CD14-positive monocyte (primary cell): ENCODE results near the gene SMARCB1. TPM values are rescaled to one million over a fixed set of nuclear protein-coding genes. Genes with fewer than 3 reads are reported as not detected.

Experiments
- DNase-seq, 3 donors: peaks; one replicate each; pipeline ENCODE4 v3.0.0-alpha.2; 2011 to 2022
- H2AFZ ChIP-seq: 2 replicates; pipeline ENCODE4 v1.6.0; 2012; ENCODE audit warnings: mild to moderate bottlenecking, low read depth, low read length, inconsistent platforms; ENCODE audit not compliant: insufficient read depth, poor library complexity, severe bottlenecking
- H3K27ac ChIP-seq, 2 donors: 1 replicate in 1 of 2; 2 replicates in 1 of 2; pipeline ENCODE4 v1.5.1; 2012 to 2013; ENCODE audit warnings: low read length in 2 of 2, control low read depth in 1 of 2, inconsistent platforms in 1 of 2, low read depth in 1 of 2, mild to moderate bottlenecking in 1 of 2
- H3K27me3 ChIP-seq, 2 donors: one replicate each; pipeline versions ENCODE4 v1.6.0 to v1.6.1; 2011 to 2013; ENCODE audit warnings: low read length in 2 of 2; ENCODE audit not compliant: control insufficient read depth in 2 of 2, insufficient read depth in 2 of 2
- H3K36me3 ChIP-seq, 2 donors: replicated peaks in 1 of 2; 1 replicate in 1 of 2; 2 replicates in 1 of 2; pipeline versions ENCODE4 v1.5.1 to v1.6.1; 2012 to 2013; ENCODE audit warnings: low read length in 2 of 2, control low read depth in 1 of 2, inconsistent platforms in 1 of 2, mild to moderate bottlenecking in 1 of 2; ENCODE audit not compliant: insufficient read depth in 2 of 2, control insufficient read depth in 1 of 2
- H3K4me1 ChIP-seq, 2 donors: 1 replicate in 1 of 2; 2 replicates in 1 of 2; pipeline versions ENCODE4 v1.5.1 to v1.6.1; 2012 to 2013; ENCODE audit warnings: low read length in 2 of 2, control low read depth in 1 of 2, inconsistent platforms in 1 of 2, mild to moderate bottlenecking in 1 of 2, moderate library complexity in 1 of 2; ENCODE audit not compliant: insufficient read depth in 2 of 2, control insufficient read depth in 1 of 2
- H3K4me2 ChIP-seq: replicated peaks from 2 replicates; pipeline ENCODE3; 2012; ENCODE audit warnings: low read length, moderate library complexity, mild to moderate bottlenecking; ENCODE audit not compliant: poor library complexity, severe bottlenecking; ENCODE audit errors: extremely low read depth
- H3K4me3 ChIP-seq, 3 experiments: fragments of 200-600 bp in 1 of 3; sonication (generic) in 1 of 3; replicated peaks in 1 of 3; 1 replicate in 2 of 3; 2 replicates in 1 of 3; pipeline ENCODE4 v1.5.1; 2011 to 2013; ENCODE audit warnings: low read length in 3 of 3, mild to moderate bottlenecking in 3 of 3, control low read depth in 2 of 3, low read depth in 2 of 3, inconsistent platforms in 1 of 3, moderate library complexity in 1 of 3
- H3K79me2 ChIP-seq: 2 replicates; pipeline ENCODE4 v1.6.0; 2012; ENCODE audit warnings: mild to moderate bottlenecking, control low read depth, inconsistent platforms, low read length, moderate library complexity; ENCODE audit not compliant: insufficient read depth
- H3K9ac ChIP-seq: 2 replicates; pipeline ENCODE4 v1.6.0; 2017; ENCODE audit warnings: low read length, mild to moderate bottlenecking; ENCODE audit not compliant: insufficient read depth, poor library complexity, severe bottlenecking
- H3K9me3 ChIP-seq, 2 donors: replicated peaks in 1 of 2; 1 replicate in 1 of 2; 2 replicates in 1 of 2; pipeline versions ENCODE4 v1.5.1 to v1.6.1; 2012 to 2013; ENCODE audit warnings: low read length in 2 of 2, control low read depth in 1 of 2; ENCODE audit not compliant: control insufficient read depth in 1 of 2, insufficient read depth in 1 of 2
- H4K20me1 ChIP-seq: 2 replicates; pipeline ENCODE4 v1.6.0; 2012; ENCODE audit warnings: mild to moderate bottlenecking, low read length, control low read depth, moderate library complexity; ENCODE audit not compliant: insufficient read depth
- H3K27ac Mint-ChIP-seq, 7 donors: one replicate each; pipeline ENCODE4 v1.8.0; 2020; ENCODE audit warnings: mild to moderate bottlenecking in 7 of 7, mixed read lengths in 7 of 7, moderate library complexity in 6 of 7, inconsistent platforms in 2 of 7
- H3K27me3 Mint-ChIP-seq, 3 donors: one replicate each; pipeline ENCODE4 v1.8.0; 2021 to 2022; ENCODE audit warnings: low read depth in 3 of 3, mild to moderate bottlenecking in 3 of 3, mixed read lengths in 3 of 3, moderate library complexity in 3 of 3, inconsistent platforms in 1 of 3
- H3K36me3 Mint-ChIP-seq, 2 donors: one replicate each; pipeline ENCODE4 v1.8.0; 2020; ENCODE audit warnings: mixed read lengths in 2 of 2, inconsistent platforms in 1 of 2, mild to moderate bottlenecking in 1 of 2
- H3K4me1 Mint-ChIP-seq: one replicate; pipeline ENCODE4 v1.8.0; 2020; ENCODE audit warnings: mild to moderate bottlenecking, mixed read lengths
- H3K4me3 Mint-ChIP-seq, 2 donors: one replicate each; pipeline ENCODE4 v1.8.0; 2020; ENCODE audit warnings: mild to moderate bottlenecking in 2 of 2, mixed read lengths in 2 of 2, moderate library complexity in 1 of 2
- H3K9me3 Mint-ChIP-seq, 7 donors: one replicate each; pipeline ENCODE4 v1.8.0; 2020 to 2022; ENCODE audit warnings: mixed read lengths in 7 of 7, mild to moderate bottlenecking in 6 of 7, moderate library complexity in 6 of 7, inconsistent platforms in 2 of 7
- WGBS: methylation state at CpG from one replicate; pipeline ENCODE4 v1.1.5; 2013; ENCODE audit warnings: missing lambda C conversion rate; ENCODE audit not compliant: insufficient coverage; 5-methylcytosine and 5-hydroxymethylcytosine counted together
- intact Hi-C, 2 donors: fragments of 100-400 bp; cut with micrococcal nuclease; formaldehyde crosslinking; loops; one replicate each; pipeline versions ENCODE4 v1.15.0 to v1.15.1; 2023
- polyA plus RNA-seq, 3 donors: library from polyadenylated mRNA; depleted of rRNA in 1 of 3; unstranded in 2 of 3; stranded (reverse) in 1 of 3; fragments of 300-500 nt in 2 of 3; fragments of >200 nt in 1 of 3; fragmentation: Illumina TruSeq in 2 of 3; gene quantifications; 1 replicate in 2 of 3; 2 replicates in 1 of 3; pipeline ENCODE4 v1.2.3, GENCODE V29; 2012 to 2021
- TF ChIP-seq, protein P1 (sequence below): fragments of 200-600 bp; IDR thresholded peaks from one replicate; pipeline ENCODE4 v1.8.0; 2022; ENCODE audit warnings: antibody characterized with exemption, mild to moderate bottlenecking

The SMARCB1 gene
- polyA plus RNA-seq, 3 donors: 30.3 to 71.8 (median 31.5) TPM

DNA sequence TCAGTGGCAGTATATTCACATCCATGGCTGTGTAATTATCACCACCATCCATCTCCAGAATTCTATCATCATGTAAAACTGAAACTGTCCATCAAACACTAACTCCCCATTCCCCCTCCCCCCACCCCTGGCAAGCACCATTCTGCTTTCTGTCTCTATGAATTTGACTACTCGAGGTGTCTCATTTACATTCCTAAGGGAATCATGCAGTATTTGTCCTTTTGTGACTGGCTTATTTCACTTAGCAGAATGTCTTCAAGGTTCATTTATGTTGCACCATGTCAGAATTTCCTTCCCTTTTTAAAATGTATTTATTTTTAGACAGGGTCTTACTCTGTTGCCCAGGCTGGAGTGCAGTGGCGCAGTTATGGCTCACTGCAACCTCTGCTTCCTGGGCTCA is 31.8 kb downstream of the SMARCB1 start:
- Mint-ChIP-seq H3K4me1 (peaks cover 8% of the 10 kb centered on the region), H3K27me3 (no peaks in the 10 kb centered on the region), H3K9me3 (peaks cover 0 to 2% (median 0%) of the 10 kb centered on the region in 7 donors), H3K27ac (peak overlapping the region in 2 of 7 donors; percentile 13 to 73), H3K36me3 (peaks cover 78 to 97% of the 10 kb centered on the region in 2 donors), H3K4me3 (no peak overlapping the region)
- no peaks in the 10 kb centered on the region for H3K9me3 ChIP-seq
- H3K9ac ChIP-seq: peak overlapping the region; percentile 8
- intact Hi-C loops: no loop called here
- no peak overlapping the region for H3K4me2 ChIP-seq
- peaks cover 56 to 97% of the 10 kb centered on the region in 2 donors for H3K36me3 ChIP-seq
- 20% methylated on average over 1 of the region's 2 CpGs for WGBS
- DNase-seq: no peak
- H3K79me2 ChIP-seq: no peaks in the 10 kb centered on the region
- H3K27me3 ChIP-seq: no peaks in the 10 kb centered on the region
- H2AFZ ChIP-seq: no peak overlapping the region
- TF ChIP-seq, protein P1, sequence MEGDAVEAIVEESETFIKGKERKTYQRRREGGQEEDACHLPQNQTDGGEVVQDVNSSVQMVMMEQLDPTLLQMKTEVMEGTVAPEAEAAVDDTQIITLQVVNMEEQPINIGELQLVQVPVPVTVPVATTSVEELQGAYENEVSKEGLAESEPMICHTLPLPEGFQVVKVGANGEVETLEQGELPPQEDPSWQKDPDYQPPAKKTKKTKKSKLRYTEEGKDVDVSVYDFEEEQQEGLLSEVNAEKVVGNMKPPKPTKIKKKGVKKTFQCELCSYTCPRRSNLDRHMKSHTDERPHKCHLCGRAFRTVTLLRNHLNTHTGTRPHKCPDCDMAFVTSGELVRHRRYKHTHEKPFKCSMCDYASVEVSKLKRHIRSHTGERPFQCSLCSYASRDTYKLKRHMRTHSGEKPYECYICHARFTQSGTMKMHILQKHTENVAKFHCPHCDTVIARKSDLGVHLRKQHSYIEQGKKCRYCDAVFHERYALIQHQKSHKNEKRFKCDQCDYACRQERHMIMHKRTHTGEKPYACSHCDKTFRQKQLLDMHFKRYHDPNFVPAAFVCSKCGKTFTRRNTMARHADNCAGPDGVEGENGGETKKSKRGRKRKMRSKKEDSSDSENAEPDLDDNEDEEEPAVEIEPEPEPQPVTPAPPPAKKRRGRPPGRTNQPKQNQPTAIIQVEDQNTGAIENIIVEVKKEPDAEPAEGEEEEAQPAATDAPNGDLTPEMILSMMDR: no peak
- H4K20me1 ChIP-seq: no peaks in the 10 kb centered on the region
- H3K4me3 ChIP-seq: no peak overlapping the region
- peaks cover 4 to 5% of the 10 kb centered on the region in 2 donors for H3K4me1 ChIP-seq
- H3K27ac ChIP-seq: peak overlapping the region in 1 of 2 donors; percentile 36

DNA sequence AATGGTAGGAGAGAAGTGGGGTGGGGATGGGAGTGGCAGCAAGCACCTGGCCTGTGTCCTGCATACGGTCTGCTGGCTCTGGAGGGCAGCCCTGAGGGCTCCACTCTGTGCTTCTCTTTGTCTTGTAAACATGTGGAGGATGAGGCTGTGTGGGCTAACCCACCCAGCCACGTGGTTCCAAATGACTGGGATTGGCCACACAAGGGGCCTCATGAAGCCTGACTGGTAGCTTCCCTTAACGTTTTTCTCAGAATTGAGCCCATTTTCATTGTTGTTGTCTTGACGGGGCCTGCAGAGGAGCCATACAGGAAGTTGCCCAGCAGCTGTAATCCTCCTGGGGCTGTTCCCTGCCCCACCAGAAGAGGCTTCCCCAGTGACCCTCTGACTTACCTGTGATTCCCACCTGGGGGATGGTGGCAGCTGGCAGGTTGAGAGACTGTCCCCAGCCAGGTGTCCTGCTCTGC is 34.0 kb downstream of the SMARCB1 start:
- Histone ChIP-seq H3K9ac (no peak overlapping the region), H3K36me3 (peaks cover 72 to 100% of the 10 kb centered on the region in 2 donors), H4K20me1 (no peaks in the 10 kb centered on the region), H3K27me3 (no peaks in the 10 kb centered on the region), H3K27ac (no peak overlapping the region), H3K4me3 (no peak overlapping the region), H3K9me3 (no peaks in the 10 kb centered on the region), H2AFZ (no peak overlapping the region), H3K79me2 (no peaks in the 10 kb centered on the region), H3K4me1 (peaks cover 4 to 5% of the 10 kb centered on the region in 2 donors), H3K4me2 (no peak overlapping the region)
- Mint-ChIP-seq H3K4me1 (peaks cover 8% of the 10 kb centered on the region), H3K9me3 (no peaks in the 10 kb centered on the region), H3K36me3 (peaks cover 85 to 99% of the 10 kb centered on the region in 2 donors), H3K4me3 (no peak overlapping the region), H3K27ac (peak overlapping the region in 3 of 7 donors; percentile 19 to 66 (median 36)), H3K27me3 (peaks cover 0 to under 1% (median 0%) of the 10 kb centered on the region in 3 donors)
- 45% methylated on average over 4 of the region's 4 CpGs for WGBS
- TF ChIP-seq, protein P1: no peak
- intact Hi-C loops: no loop called here
- DNase-seq: no peak
